Mesendoderm (in vitro differentiated cells): ENCODE data around the gene KCNRG.

Source experiments
- DNase-seq: peaks from one replicate; pipeline ENCODE4 v3.0.0; 2013
- H2AK5ac ChIP-seq: 2 replicates; pipeline ENCODE4 v1.6.1; 2013; ENCODE audit warnings: low read length, inconsistent platforms
- H2BK120ac ChIP-seq: 2 replicates; pipeline ENCODE4 v1.6.1; 2013; ENCODE audit warnings: low read depth, mild to moderate bottlenecking, low read length, moderate library complexity, mixed read lengths
- H2BK15ac ChIP-seq: replicated peaks from 2 replicates; pipeline ENCODE4 v1.6.1; 2013; ENCODE audit warnings: low read depth, mild to moderate bottlenecking, moderate library complexity
- H2BK5ac ChIP-seq: 2 replicates; pipeline ENCODE4 v1.6.1; 2013; ENCODE audit warnings: low read length, inconsistent platforms
- H3K18ac ChIP-seq: 2 replicates; pipeline ENCODE4 v1.6.1; 2013; ENCODE audit warnings: mild to moderate bottlenecking, low read length, mixed read lengths
- H3K23ac ChIP-seq: one replicate; pipeline ENCODE4 v1.6.1; 2013; ENCODE audit warnings: low read length
- H3K27ac ChIP-seq: 2 replicates; pipeline ENCODE4 v1.5.1; 2013; ENCODE audit warnings: low read depth, mild to moderate bottlenecking, inconsistent platforms, low read length, moderate library complexity
- H3K27me3 ChIP-seq: 2 replicates; pipeline ENCODE4 v1.6.1; 2013; ENCODE audit warnings: low read length, control low read depth, mild to moderate bottlenecking, inconsistent platforms; ENCODE audit not compliant: insufficient read depth, poor library complexity
- H3K36me3 ChIP-seq: 2 replicates; pipeline ENCODE4 v1.6.1; 2013; ENCODE audit warnings: low read length, inconsistent platforms; ENCODE audit not compliant: control insufficient read depth, insufficient read depth
- H3K4ac ChIP-seq: one replicate; pipeline ENCODE4 v1.6.1; 2013; ENCODE audit warnings: low read depth, mild to moderate bottlenecking, low read length, moderate library complexity
- H3K4me1 ChIP-seq: 2 replicates; pipeline ENCODE4 v1.6.1; 2013; ENCODE audit warnings: low read depth, low read length, inconsistent platforms; ENCODE audit not compliant: control insufficient read depth
- H3K4me2 ChIP-seq: 2 replicates; pipeline ENCODE4 v1.6.1; 2013; ENCODE audit warnings: low read length
- H3K4me3 ChIP-seq: 2 replicates; pipeline ENCODE4 v1.5.1; 2013; ENCODE audit warnings: mild to moderate bottlenecking, low read length
- H3K56ac ChIP-seq: one replicate; pipeline ENCODE4 v1.6.1; 2013; ENCODE audit warnings: low read length
- H3K79me1 ChIP-seq: 2 replicates; pipeline ENCODE4 v1.6.1; 2013; ENCODE audit warnings: low read length, inconsistent platforms
- H3K79me2 ChIP-seq: 2 replicates; pipeline ENCODE4 v1.6.1; 2013; ENCODE audit warnings: mild to moderate bottlenecking, low read length; ENCODE audit not compliant: control insufficient read depth, insufficient read depth
- H3K9ac ChIP-seq: 2 replicates; pipeline ENCODE4 v1.6.1; 2013; ENCODE audit warnings: low read length, inconsistent platforms
- H4K5ac ChIP-seq: one replicate; pipeline ENCODE4 v1.6.1; 2013; ENCODE audit warnings: low read length
- H4K8ac ChIP-seq: one replicate; pipeline ENCODE4 v1.6.1; 2013; ENCODE audit warnings: low read depth, mild to moderate bottlenecking, control low read depth, low read length, moderate library complexity
- WGBS: extraction: QIAGEN DNeasy Blood & Tissue Kit; methylation state at CpG from one replicate; pipeline ENCODE4 v1.1.7; 2013; ENCODE audit warnings: low lambda C conversion rate, missing lambda C conversion rate; ENCODE audit not compliant: insufficient coverage; ENCODE audit errors: extremely low coverage; 5-methylcytosine and 5-hydroxymethylcytosine counted together

The KCNRG gene

DNA sequence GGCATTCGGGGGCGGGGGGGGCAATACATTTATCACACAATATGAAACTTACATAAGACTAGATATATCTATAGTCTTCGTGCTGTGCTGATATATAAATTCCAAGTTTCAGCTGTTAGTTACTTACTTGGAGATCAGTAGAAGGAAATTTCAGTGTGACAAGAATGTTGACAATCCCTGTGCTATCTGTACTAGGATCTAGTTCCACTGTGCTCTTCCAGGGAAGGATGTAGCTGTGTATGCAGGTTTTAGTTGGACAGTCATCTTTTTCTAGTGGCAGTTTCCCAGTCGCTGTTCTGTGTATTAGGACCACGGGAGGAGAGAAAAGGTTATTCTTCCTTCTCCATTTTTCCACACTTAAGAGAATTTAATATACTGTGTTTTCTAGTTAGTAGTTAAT, 21.6 kb upstream of the KCNRG start:
- Histone ChIP-seq H3K23ac (no peak overlapping the region), H4K5ac (no peak overlapping the region), H3K56ac (no peak overlapping the region), H3K18ac (no peak overlapping the region), H2BK5ac (no peak overlapping the region), H3K79me1 (peaks cover 2% of the 10 kb centered on the region), H3K4ac (no peak overlapping the region), H3K27me3 (no peaks in the 10 kb centered on the region), H4K8ac (no peak overlapping the region), H3K36me3 (no peaks in the 10 kb centered on the region), H3K4me2 (no peak overlapping the region), H3K9ac (no peak overlapping the region), H2BK120ac (no peak overlapping the region), H3K79me2 (peaks cover 8% of the 10 kb centered on the region), H3K4me3 (no peak overlapping the region), H3K27ac (no peak overlapping the region), H2BK15ac (no peak overlapping the region), H3K4me1 (no peaks in the 10 kb centered on the region), H2AK5ac (no peak overlapping the region)
- no CpG with 5 or more reads among the region's 5 CpGs for WGBS
- DNase-seq: no peak

DNA sequence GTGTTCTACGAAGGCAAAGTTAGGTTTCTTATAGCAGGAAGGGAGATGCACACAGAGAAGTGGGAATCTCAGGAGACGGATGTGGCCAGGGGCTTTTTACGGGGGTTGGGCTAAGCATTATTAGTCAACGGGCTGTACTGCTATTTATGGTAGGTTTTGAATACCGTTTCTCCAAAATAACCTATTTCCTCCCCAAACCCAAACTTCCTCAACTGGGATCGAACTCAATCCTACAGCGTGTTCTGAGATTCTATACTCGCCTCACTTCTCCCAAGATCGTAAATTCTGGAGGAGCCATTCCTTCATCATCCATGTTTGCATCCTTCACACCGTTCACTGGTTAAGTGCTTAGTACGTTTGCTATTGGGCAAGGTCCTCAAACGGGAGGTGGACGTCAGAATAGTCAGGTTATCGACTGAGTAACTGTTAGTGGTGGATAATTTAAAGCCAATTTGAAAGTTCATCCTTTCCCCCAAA, 19.6 kb upstream of the KCNRG start:
- DNase-seq: peak; percentile 41
- Histone ChIP-seq H3K27me3 (no peaks in the 10 kb centered on the region), H2BK120ac (no peak overlapping the region), H3K23ac (no peak overlapping the region), H3K79me2 (peaks cover 18% of the 10 kb centered on the region), H3K18ac (peak overlapping the region; percentile 99), H3K36me3 (no peaks in the 10 kb centered on the region), H3K4me2 (peak overlapping the region; percentile 43), H3K9ac (peak overlapping the region; percentile 72), H3K56ac (no peak overlapping the region), H3K79me1 (peaks cover 2% of the 10 kb centered on the region), H2BK5ac (no peak overlapping the region), H4K5ac (no peak overlapping the region), H3K4me3 (no peak overlapping the region), H2BK15ac (no peak overlapping the region), H2AK5ac (no peak overlapping the region), H3K4ac (no peak overlapping the region), H3K27ac (no peak overlapping the region), H4K8ac (peak overlapping the region; percentile 39), H3K4me1 (no peaks in the 10 kb centered on the region)
- WGBS: no CpG with 5 or more reads among the region's 14 CpGs

DNA sequence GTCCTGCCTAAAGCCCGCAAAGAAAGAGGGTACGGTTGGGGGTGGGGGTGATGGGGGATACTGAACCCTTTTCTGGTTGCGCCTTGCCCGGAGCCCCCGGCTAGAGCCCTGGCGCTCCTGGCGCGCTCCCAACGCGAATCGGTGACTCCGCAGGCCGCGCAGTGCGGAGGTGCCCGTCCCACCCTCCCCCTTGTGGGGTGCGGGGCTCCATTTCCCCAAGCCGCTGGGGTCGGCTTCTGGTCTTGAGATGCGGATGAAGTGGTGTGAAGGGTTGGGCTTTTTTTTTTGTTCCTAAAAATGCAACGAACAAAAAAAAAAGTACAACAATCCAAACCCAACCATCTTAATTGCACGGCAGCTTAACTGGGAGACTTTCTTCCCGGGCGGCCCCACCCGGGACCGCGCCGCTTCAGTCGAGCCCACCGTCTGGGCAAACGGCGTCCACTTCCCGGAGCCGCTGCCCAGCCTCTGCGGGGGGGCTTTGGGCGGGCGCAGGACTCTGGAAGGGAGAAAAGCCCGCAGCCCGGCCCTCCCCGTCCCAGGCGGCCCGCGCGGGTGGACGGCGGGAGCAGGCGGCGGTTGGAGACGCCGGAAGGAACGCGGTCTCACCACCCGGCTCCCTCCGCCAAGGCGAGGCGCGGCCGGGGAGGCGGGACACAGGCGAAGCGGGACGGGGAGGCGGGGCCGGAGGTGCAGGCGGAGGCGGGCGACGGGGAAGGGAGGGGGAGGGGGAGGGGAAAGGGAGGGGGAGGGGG, 18.9 kb upstream of the KCNRG start:
- no peaks in the 10 kb centered on the region for H3K4me1 ChIP-seq
- H2AK5ac ChIP-seq: no peak overlapping the region
- no peaks in the 10 kb centered on the region for H3K36me3 ChIP-seq
- no peaks in the 10 kb centered on the region for H3K27me3 ChIP-seq
- no peak overlapping the region for H2BK5ac ChIP-seq
- peak overlapping the region; percentile 96 for H3K27ac ChIP-seq
- peak overlapping the region; percentile 97 for H4K8ac ChIP-seq
- H3K9ac ChIP-seq: peak overlapping the region; percentile 72
- H3K4me2 ChIP-seq: peak overlapping the region; percentile 43
- H3K79me1 ChIP-seq: peaks cover 2% of the 10 kb centered on the region
- H2BK15ac ChIP-seq: no peak overlapping the region
- no CpG with 5 or more reads among the region's 68 CpGs for WGBS
- peak overlapping the region; percentile 49 for H3K4me3 ChIP-seq
- peaks cover 18% of the 10 kb centered on the region for H3K79me2 ChIP-seq
- no peak overlapping the region for H4K5ac ChIP-seq
- H2BK120ac ChIP-seq: no peak overlapping the region
- peak overlapping the region; percentile 63 for H3K4ac ChIP-seq
- no peak overlapping the region for H3K23ac ChIP-seq
- H3K56ac ChIP-seq: peak overlapping the region; percentile 86
- peak; percentile 95 for DNase-seq
- H3K18ac ChIP-seq: peak overlapping the region; percentile 99

DNA sequence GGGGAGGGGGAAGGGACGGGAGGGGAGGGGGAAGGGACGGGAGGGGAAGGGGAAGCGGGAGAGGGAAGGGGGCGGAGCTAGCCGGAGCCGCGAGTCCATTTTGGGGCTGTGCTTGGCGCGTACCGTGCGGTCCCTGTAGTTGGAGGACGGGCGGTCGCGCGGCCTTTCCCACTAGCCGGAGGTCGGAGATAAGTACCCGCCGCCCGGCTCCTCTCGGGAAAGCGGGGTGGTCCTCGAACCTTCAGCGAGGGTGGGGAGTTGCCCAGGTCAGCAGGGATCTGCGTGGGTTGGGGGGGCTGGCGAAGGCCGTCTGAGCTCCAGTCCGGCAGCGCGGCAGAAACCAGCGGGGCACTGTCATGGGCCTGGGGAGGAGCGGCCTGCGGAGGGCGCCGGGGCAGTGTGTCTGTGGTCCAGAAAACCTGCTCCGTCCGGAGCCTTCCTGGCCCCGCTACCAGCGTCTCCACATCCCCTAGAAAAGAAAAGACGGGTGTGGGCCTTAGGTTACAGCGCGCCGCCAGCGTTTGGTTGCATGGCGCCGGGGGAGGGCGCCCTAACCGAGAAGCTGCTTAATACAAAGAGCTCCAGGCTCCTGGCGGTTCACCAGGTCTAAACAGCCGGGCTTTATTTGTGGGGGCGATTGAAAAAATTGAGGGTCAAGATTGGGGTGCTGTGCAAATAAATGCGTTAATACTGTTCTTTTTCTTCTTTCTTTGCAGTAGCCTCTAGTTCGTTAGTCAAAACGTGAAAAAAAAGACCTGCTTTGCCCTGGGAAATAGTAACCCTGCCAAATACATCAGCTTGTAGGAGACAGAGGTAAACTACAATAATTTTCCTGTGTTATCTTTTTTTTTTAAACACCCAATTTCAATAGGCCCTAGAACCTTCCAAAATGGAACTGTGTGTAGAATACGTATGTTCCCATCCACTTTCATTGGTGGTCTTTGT, 18.0 kb upstream of the KCNRG start, which contains the start of gene TRIM13:
Gene TRIM13 (plus strand): TSS at position 92 of the 945 bp plus-strand sequence. CDS start 14,899 bp downstream, outside the sequence.
- Histone ChIP-seq H2AK5ac (no peak within 1 kb of the TSS), H3K79me2 (peaks cover 18% of the 10 kb centered on the region), H3K4me2 (peak within 1 kb of the TSS; percentile 69), H2BK15ac (no peak within 1 kb of the TSS), H4K5ac (no peak within 1 kb of the TSS), H3K4me1 (no peaks in the 10 kb centered on the region), H3K18ac (peak within 1 kb of the TSS; percentile 99), H3K56ac (peak within 1 kb of the TSS; percentile 94), H3K27ac (peak within 1 kb of the TSS; percentile 96), H2BK120ac (no peak within 1 kb of the TSS), H3K27me3 (no peaks in the 10 kb centered on the region), H3K23ac (no peak within 1 kb of the TSS), H3K9ac (peak within 1 kb of the TSS; percentile 90), H3K4me3 (peak within 1 kb of the TSS; percentile 49), H3K4ac (peak within 1 kb of the TSS; percentile 86), H2BK5ac (peak within 1 kb of the TSS; percentile 31), H3K79me1 (peaks cover 2% of the 10 kb centered on the region), H4K8ac (peak within 1 kb of the TSS; percentile 97), H3K36me3 (no peaks in the 10 kb centered on the region)
- WGBS: no CpG with 5 or more reads among the region's 56 CpGs
- DNase-seq: peak; percentile 94

DNA sequence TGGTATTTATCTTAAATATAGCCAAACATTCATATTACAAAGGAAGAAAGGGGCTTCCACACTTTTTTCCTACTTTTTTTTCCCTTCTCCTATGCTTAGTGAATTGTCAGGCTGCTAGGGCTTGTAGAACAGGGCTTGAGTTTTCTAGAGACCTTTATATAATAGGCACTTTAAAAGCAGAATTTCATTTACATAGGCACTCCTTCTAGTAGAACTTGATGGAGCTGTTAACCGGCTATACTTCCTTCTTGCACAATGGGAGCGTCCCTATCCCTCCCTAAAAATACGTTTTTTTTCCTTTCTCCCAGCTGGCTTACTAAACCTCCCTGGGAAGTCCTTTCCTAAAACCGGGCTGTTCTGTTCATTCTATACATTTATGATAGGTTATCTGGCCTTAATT, 17.3 kb upstream of the KCNRG start:
- Histone ChIP-seq H3K4ac (no peak overlapping the region), H3K9ac (peak overlapping the region; percentile 90), H2BK5ac (no peak overlapping the region), H3K4me3 (peak overlapping the region; percentile 44), H3K4me2 (peak overlapping the region; percentile 69), H4K8ac (no peak overlapping the region), H3K18ac (no peak overlapping the region), H3K56ac (peak overlapping the region; percentile 94), H3K79me2 (peaks cover 20% of the 10 kb centered on the region), H3K23ac (no peak overlapping the region), H3K79me1 (peaks cover 2% of the 10 kb centered on the region), H2AK5ac (no peak overlapping the region), H2BK15ac (no peak overlapping the region), H2BK120ac (no peak overlapping the region), H3K36me3 (no peaks in the 10 kb centered on the region), H4K5ac (no peak overlapping the region), H3K27ac (no peak overlapping the region), H3K4me1 (no peaks in the 10 kb centered on the region), H3K27me3 (no peaks in the 10 kb centered on the region)
- peak; percentile 25 for DNase-seq
- WGBS: no CpG with 5 or more reads among the region's 4 CpGs
